Stimulated activated CD4-positive, alpha-beta T cell treated with anti-CD3 and anti-CD28 coated beads, Interleukin-2, amount 100 ng/mL, for 48 hours (primary cell): Measurements from ENCODE around the gene TESK1.

Experiments
- DNase-seq, 2 donors: peaks; one replicate each; pipeline ENCODE4 v3.0.0-alpha.2; 2020

TESK1 gene, protein sequence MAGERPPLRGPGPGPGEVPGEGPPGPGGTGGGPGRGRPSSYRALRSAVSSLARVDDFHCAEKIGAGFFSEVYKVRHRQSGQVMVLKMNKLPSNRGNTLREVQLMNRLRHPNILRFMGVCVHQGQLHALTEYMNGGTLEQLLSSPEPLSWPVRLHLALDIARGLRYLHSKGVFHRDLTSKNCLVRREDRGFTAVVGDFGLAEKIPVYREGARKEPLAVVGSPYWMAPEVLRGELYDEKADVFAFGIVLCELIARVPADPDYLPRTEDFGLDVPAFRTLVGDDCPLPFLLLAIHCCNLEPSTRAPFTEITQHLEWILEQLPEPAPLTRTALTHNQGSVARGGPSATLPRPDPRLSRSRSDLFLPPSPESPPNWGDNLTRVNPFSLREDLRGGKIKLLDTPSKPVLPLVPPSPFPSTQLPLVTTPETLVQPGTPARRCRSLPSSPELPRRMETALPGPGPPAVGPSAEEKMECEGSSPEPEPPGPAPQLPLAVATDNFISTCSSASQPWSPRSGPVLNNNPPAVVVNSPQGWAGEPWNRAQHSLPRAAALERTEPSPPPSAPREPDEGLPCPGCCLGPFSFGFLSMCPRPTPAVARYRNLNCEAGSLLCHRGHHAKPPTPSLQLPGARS

DNA sequence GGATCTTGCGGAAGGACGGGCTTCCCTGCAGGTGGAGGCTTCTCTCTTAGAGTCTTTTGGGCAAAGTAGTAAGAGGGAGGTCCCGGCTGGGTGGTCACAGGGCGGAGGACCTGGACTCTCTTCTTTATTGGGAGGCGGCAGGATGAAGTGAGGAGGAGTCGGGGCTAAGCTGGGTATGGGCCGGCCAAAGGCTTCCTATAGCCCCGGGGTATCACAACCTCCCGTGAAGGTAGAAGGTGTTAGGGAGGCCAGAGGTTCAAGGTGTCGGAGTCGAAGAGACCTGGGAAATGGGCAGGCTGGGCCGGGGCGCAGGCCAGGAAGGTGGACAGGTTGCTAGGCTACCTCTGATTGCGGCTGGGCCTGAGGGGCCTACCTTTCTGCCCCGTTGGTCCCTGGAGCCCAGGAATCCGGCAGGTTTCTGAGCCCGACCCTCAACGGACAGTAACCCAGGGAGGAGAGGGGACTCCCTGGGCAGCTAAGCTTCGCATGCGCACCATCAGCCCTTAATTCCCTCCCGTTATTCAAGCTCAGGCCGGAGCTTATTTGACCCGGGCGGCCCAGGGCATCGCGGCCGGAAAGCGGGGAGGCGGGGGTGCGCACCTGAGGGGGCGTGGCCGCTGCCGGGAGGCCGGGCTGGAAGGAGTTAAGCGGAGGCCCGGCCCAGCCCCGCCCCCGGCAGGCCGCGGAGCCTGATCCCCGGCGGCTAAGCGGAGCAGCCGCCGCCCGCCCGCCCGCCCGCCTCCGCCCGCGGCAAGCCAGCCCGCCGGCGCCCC lies at the start of gene TESK1:
TSS of gene TESK1 (plus strand) at position 685 of the 773 bp plus-strand sequence. CDS start 358 bp downstream, outside the sequence.
- DNase-seq, result peak; percentile 81

DNA sequence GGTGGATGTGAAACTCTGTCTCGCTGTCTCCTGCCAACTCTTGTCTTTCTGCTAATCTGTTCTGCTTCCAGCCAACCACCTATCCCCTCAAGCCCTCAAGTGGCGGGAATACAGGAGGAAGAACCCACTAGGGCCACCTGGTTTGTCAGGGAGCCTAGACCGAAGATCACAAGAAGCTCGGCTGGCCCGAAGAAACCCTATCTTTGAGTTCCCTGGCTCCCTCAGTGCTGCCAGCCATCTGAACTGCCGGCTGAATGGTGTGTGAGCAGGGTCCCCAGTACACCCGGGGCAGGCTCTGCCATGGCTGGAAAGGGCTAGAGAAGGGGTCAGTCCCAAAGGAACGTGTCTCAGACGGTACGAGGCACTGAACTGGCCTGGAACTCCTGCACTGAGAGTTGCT lies 49.2 kb upstream of the TESK1 start:
- DNase-seq, result no peak

DNA sequence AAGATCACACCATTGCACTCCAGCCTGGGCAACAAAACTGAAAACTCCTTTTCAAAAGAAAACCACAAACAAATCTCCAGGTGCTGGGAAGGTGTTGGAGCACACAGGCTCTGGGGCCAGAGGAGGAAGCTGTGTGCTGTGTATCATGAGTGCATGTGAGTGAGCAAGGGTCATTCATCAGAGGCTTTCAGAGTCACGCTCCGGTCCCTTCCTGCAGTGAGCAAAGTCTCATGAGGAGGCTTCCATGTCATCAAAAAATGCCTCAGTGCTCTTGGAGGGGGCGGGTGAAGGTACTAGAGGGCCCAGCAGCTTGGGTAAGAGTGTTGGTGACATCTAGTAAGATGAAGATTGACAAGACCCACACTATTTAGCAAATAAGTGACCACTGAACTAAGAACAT lies 48.3 kb upstream of the TESK1 start:
- DNase-seq, result no peak

DNA sequence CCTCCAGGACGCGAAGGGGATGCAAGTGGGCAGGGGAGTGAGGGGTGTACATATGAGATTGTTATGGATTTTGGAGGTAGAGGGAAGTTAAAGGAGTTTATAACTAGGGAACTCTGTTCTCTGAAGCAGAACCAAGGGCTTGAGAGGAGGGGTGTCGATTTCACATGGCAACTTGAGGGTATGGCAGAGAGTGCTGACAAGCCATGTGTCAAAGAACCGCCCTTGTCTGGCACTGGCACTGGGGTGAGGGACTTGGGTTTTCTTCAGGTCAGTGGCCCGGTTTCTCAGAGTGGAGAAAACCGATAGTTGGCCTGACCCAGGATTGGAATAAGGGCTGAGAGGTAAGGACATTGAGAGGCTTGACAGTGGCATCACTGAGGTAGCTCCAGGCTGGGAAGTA lies 47.7 kb upstream of the TESK1 start:
- DNase-seq, result no peak

DNA sequence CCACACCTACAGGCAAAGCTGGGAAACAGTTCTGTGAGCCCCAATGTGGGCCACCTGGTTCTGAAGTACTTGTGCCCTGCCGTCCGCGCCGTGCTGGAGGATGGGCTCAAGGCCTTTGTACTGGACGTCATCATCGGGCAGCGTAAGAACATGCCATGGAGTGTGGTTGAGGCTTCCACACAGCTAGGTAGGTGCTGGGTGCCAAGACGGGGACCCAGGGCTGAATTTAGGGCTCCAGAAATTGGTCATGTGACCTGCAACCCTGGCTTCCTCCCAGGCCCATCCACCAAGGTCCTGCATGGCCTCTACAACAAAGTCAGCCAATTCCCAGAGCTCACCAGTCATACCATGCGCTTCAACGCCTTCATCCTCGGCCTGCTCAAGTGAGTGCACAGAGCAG lies 46.9 kb upstream of the TESK1 start:
- DNase-seq, result no peak

DNA sequence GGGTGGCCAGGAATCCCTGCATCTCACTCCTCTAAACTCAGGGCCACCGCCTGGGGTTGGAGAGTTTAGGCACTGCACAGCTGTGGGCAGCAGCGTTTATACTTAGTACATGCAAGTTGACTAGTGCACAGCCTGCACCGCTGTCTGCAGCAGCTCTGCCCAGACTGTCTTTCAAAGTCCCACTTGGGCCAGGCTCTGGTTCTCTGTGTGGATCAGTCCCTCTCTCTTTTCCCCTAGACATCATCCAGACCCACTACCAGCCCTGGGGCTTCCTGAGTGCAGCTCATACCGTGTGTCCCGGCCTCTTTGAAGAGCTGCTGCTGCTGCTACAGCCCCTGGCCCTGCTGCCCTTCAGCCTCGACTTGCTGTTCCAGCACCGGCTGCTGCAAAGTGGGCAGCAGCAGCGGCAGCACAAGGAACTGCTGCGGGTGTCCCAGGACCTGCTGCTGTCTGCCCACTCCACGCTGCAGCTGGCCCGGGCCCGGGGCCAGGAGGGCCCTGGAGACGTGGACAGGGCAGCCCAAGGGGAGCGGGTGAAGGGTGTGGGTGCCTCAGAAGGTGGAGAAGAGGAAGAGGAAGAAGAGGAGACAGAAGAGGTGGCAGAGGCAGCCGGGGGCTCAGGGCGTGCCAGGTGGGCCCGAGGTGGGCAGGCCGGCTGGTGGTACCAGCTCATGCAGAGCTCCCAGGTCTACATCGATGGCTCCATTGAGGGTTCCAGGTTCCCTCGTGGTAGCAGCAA lies 45.1 kb upstream of the TESK1 start:
- no peak for DNase-seq

DNA sequence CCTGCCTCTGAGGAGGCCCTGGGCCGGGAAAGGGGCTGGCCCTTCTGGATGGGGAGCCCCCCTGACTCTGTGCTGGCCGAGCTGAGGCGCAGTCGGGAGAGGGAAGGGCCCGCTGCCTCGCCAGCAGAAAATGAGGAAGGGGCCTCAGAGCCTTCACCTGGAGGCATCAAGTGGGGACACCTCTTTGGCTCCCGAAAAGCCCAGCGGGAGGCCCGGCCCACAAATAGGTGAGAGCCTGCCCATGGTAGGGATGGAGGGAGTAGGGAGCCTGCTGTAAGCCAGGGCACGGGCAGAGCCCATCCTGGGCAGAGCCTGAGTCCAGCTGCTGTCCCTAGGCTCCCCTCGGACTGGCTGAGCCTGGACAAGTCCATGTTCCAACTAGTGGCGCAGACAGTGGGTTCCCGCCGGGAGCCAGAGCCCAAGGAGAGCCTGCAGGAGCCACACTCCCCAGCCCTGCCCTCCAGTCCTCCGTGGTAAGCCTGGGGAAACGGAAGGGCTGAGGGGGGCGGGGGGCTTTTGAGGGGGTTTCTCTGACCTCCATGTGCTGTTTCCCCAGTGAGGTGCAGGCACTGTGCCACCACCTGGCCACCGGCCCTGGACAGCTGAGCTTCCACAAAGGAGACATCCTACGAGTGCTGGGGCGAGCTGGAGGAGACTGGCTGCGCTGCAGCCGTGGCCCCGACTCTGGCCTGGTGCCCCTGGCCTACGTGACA lies 44.3 kb upstream of the TESK1 start:
- DNase-seq, result no peak

DNA sequence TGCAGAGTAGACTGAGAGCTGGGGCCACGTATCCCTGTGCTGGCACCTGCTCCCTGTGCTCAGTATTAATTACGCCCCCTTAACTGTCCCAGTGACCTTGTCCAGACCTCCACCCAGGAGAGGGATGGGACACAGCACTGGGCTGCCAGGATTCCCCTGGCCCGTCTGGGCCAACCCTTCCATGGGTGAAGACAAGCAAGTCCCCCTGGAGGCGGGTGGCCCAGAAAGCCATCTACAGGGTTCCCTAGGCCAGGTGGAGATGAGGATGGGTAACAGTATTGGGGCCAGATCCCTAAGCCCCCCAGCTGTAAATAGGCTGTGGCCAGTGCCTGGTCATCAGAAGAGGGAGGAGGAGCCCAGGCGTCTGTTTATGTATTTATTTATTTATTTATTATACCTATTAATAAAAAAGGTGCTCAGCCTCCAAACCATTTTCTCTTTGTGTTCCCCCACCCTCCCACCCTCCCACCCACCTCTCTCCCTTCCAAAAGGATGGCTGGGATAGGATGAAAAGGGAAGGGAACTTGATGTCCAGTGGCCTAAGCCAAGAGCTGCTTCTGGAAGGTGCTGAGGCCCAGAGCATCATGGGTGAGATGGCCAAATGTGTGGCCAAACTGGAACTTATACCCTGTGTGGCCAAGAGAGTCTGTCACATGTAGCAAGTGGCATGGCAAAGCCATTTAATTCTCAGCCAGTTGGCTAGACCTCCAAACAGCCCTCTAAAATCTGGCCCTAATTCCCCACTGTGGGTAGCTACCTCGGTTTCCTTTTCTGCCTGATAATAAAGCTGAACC lies 43.4 kb upstream of the TESK1 start:
- no peak for DNase-seq

DNA sequence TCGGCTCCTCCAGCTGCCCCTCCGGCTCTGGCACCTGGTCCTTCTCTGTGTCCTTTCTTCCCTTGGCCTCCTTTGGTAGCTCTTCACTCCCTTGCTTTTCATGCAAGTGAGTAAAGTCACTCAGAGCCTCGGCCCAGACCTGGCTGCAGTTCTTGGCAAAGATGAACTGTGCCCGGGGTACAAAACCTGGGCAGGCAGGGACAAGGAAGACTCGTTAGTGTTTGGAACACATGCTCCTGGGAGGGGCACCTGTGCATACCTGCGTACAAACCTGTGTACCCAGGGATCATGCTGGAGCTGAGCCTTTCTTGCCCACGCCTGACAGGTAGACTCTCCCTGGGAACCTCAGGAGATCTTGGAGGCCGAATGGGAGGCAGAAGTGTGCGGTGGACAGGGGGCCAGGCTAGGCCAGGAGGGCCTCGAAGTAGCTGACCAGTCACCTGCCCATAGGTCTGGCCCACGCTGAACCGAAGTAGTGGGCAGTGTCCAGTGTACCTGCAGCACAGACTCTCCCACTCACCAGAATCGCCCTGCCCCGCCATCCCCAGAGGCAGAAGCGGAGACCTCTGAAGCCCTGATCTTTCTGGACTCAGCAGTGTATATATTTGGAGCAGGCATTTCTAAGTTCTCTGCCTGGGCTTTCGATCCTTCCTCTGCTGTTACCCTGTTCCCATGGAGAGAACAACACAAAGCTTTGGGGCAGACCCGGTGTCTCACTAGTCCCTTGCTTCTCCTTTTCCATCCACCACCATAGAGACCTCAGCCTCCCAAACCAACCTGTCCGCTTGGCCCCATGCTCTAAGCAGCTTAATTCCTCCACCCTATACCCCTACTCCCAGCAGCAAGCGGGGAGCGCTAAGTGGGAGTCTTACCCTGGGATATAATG lies 41.9 kb upstream of the TESK1 start:
- DNase-seq, result no peak

DNA sequence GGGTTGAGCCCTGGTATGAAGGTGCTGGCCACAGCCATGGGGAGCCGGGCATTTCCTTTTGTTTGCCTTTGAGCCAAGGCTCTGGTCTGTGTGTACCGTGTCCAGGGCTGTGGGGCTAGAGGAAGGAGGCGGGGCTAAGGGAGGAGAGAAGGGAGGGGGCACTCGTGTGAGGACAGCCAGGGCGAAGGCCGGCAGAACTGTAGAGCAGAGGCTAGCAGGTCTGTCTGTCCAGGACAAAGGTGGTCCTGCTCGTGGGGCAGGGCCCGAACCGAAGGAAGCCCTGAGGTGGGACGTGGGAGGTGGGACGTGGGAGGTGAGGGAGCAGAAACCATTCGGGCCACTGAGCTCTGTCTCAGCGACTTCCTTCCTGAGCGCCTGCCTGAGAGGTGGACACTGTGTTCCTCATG lies 41.3 kb upstream of the TESK1 start:
- DNase-seq, result no peak

DNA sequence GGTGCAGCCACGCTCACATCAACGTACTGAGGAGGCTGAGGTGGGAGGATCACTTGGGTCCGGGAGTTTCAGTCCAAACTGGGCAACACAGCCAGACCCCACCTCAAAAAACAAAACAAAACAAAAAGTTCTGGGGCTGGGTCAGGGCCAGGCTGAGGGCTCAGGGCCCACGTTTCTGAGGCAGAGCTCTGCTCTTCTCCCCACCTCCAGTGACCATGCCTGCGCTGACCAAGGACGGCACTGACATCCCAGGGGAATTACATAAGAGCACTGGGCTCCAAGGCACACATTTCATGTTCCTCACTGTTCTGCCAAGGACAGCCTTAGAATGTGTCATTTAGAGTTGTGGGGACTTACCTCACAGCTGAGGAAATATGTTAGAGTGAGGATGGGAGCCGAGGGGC lies 40.4 kb upstream of the TESK1 start:
- DNase-seq, result no peak

DNA sequence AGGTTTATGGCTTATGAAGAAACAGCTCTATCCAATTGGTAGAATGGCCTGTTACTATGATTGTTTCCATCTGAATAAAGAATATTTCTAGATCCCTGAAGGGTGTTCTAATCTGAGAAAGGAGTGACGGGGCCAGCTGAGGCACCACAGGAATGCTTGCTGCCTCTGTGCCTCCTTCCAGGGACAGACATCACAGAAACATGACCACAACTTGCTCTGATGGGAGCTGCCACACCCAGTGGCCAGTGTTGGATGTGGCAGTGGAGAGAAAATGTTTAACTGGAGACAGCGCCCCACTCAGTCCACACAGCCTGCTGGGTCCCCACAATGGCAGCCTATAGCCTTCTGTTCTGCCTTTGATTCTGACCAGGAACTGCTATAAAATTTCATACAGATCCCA lies 38.6 kb upstream of the TESK1 start:
- no peak for DNase-seq

DNA sequence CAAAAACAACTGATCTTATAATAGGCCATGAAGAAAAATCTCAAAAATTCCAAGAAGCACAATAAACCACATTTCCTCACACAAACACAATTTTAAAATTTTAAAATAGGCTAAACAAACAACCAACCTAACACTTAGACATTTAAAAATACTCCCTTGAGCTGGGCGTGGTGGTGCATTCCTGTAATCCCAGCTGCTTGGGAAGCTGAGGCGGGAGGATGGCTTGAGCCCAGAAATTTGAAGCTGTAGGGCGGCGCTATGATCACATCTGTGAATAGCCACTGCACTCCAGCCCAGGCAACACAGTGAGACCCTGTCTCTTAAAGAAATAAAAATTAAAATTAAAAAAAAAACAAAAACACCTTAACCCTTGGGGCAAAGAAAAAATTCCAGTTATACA lies 36.9 kb upstream of the TESK1 start:
- no peak for DNase-seq

DNA sequence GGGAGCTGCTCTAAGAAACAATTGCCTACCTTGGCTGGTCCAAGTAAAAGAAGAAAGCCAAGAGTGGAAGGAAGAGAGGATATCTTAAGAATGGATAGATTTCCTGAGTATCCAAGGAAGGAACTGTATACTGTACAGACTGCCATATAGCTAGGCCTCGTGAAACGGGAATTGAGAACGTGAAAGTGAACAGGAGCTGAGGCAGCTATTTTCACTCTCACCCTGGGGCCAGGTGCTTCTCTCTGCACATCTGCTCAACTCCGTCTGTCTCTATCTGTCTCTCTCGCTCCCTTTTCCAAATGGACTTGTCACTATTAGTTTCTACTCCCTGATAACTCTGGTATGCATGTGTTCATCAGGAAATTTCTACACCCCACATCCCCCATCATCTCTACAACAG lies 35.9 kb upstream of the TESK1 start:
- DNase-seq, result no peak

DNA sequence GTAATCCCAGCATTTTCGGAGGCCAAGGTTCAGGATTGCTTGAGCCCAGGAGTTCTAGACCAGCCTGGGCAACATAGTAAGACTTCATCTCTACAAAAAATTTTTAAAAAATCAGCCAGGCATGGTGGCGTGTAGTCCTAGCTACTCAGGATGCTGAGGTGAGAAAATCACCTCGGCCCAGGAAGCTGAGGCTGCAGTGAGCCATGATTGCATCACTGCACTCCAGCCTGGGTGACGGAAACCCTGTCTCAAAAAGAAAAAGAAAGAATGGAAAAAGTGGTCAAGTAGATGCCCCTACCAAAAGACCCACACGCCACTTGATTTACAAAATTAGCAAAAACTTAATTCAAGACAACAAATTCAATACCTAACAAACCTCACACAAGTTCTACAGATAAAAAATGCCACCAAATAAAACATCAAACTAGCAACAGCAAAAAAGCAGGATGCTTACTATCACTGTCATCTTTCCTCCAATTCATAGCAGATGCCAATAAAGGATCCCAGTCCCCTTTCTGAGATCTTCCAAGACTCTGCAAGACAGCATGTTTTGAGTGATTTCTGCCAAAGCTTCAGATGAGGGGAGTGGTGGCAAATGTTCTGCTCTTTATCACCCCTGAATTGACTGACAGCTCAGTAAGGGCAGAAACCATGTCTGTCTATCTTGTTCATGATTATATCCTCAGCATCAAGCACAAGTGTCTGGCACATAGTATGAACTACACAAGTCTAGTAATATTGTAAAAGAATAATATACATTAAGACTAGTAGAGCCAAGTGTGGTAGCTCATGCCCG lies 34.2 kb upstream of the TESK1 start:
- peak; percentile 30 to 32 for DNase-seq

DNA sequence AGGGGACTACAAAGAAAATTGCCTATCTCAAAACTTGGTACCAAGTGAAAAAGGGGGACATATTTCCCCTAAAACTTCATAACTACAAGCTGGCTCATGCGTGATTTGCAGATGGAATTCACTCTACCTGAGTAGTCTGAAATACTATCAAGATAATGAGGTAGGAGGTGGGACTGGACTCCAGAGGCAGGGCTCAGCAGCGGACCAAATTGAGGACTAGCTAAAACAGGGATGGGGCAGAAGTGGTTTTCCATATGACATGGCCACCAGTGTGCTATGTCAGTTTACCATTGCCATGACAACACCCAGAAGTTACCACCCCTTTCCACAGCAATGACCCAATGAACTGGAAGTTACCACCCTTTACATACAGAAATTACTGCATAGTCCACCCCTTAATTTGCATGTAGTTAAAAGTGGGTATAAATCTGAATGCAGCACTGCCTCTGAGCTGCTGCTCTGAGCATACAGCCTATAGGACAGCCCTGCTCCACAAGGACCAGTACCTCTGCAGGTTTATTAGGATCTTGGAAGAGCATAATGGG lies 30.4 kb upstream of the TESK1 start:
- DNase-seq, result no peak

DNA sequence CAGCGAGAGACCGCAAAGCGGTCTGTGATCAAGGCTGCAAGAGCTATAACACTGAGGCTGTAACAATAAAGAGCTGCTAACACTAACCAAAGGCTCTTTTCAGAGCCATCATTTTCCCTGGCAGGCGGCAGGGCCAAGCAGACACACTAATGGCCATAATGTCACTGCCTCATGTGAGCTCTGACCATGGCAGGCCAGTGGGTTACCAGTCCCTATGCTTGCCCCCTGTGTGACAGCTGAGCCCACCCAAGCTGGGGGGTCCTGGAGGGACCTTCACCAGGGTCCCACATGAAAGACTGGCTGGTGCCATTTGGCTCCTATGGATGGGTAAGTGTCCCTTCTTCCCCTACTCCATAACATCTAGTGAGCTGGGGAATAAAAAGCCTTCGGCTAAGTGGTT lies 29.6 kb upstream of the TESK1 start:
- DNase-seq, result no peak

DNA sequence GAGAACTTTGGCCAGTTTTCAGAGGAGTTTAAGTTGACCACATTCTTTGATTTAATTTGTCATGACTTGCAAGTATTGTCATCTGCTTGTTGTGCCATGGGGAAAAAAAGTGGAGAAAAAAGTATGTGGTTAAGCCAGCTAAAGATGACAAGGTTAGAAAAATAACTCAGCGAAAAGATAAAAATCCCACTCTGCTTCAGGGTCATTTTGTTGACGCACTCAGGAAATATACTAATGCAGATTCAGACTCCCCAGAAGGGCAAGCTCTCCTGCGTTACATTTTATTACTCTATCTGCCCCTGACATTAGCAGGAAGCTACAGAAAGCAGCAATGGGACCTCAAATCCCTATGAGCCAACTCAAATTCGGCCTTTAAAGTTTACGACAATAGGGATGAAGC lies 27.6 kb upstream of the TESK1 start:
- DNase-seq, result no peak

DNA sequence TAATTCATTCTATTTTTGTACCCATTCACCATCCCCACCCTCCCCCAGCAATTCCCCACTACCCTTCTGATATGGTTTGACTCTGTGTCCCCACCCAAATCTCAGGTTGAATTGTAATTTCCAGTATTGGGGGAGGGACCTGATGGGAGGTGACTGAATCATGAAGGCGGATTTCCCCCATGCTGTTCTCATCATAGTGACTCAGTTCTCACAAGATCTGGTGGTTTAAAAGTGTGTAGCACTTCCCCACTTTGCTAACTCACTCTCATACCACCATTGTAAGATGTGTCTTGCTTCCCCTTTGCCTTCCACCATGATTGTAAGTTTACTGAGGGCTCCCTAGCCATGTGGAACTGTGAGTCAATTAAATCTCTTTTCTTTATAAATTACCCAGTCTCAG lies 25.9 kb upstream of the TESK1 start:
- DNase-seq, result peak in 1 of 2 donors; percentile 16
